ENCODE measurements around the gene PLPP3.
"Not testable (repeated sequence)": the region's sequence is repeated elsewhere in the genome, so short reads cannot be mapped to it uniquely, and the experiment has no call there.

PLPP3 gene
- 0 reads per million in 3 experiments for total RNA-seq

DNA sequence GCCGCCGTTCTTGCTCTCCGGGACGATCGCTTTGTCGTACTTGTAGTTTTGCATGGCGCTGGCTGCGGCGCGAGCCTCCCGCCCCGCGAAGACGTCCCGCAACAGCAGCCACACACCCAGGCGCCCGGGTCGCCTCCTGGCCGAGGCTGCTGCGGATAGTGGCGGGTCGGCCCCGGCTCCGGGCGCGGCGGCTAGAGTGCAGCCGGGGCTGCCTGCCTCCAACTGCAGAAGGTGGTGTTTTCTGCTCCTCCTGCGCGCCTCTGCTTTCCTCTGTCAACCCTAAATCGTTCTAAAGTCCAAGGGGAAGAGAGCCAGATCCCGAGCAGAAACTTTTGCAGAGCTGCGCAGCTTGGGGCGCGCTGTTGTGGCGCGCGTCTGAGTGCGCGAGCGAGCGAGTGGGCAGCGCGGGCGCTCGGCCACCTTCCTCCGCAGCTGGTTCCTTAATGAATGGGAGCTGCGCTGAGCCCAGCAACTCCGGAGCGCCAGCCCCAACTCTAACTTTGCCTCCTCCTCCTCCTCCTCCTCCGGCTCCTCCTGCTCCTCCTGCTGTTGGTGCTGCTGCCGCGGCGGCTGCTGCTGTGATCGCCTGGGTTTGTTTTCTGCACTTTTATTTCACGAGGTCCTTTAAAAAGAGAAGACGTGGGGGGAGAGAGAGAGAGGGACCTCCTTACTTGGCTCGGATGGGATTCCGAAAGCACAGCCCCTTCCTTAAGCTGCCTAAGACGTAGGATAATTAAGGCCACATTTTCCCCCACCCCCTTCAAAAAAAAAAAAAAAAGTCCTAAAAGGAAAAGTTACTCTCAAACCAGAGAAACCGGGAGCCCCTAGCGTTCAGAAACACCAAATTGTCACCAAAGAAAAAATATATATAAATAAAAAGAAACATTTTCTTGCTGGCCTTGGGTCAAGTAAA is at the start of gene PLPP3:
PLPP3 (minus strand) TSS at position 601 of the 913 bp plus-strand sequence; CDS start at position 54, 547 bp downstream.
- DNase-seq: no peak

- no peak for DNase-seq
Observed at GRCh38 chr1:56627636-56628039, 48.3 kb upstream of the PLPP3 start.

- DNase-seq: no peak
Observed at GRCh38 chr1:56627019-56627635, 47.8 kb upstream of the PLPP3 start.

- no peak for DNase-seq
Observed at GRCh38 chr1:56626546-56626945, 47.2 kb upstream of the PLPP3 start.

GRCh38 chr1:56625819-56626440 is 46.6 kb upstream of the PLPP3 start:
- DNase-seq: no peak

GRCh38 chr1:56617141-56617540 is 37.8 kb upstream of the PLPP3 start:
- DNase-seq: no peak

GRCh38 chr1:56610770-56611169 is 31.4 kb upstream of the PLPP3 start:
- DNase-seq: not testable (repeated sequence)

- not testable (repeated sequence) for DNase-seq
Observed at GRCh38 chr1:56610097-56610496, 30.7 kb upstream of the PLPP3 start.

GRCh38 chr1:56595397-56596191 is 16.2 kb upstream of the PLPP3 start:
- not testable (repeated sequence) for DNase-seq

GRCh38 chr1:56591909-56592308 is 12.5 kb upstream of the PLPP3 start:
- DNase-seq: no peak

DNA sequence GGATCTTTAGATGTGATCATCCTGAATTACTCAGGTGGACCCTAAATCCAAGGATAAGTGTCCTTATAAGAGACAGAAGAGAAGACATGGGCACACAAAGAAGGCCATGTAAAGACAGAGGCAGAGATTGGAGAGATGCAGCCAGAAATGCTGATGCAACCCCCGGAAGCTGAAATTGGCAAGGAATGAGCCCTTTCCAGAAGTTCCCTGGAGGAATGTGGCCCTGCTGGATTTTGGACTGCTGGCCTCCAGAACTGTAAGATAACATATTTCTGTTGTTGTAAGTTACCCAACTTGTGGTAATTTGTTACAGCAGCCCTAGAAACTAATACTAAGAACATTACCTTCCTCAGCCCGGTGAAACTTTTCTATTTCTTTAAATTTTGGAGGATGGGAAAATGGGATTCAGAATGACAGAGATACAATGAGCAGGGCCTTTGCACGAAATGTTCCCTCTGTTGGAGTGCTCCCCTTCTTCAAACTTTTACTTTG is 11.2 kb upstream of the PLPP3 start:
- no peak for DNase-seq

DNA sequence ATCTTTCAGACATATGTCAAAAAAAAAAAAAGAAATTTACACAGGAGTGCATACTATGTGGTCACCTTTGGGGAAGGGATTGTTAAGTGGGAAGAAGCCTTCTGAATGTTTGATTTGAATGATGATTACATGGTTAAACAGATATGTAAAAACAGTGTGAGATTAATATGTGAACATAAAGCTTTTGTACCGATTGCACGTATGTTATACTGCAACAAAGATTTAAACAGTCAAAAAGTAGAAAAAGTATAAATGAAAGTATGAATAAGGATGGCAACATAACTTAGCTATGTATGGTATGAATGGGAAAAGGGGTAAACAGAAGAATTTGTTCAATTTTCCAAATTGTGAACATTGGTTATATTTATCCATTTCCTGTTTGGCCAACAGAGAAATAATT is 10.0 kb upstream of the PLPP3 start:
- no peak for DNase-seq

DNA sequence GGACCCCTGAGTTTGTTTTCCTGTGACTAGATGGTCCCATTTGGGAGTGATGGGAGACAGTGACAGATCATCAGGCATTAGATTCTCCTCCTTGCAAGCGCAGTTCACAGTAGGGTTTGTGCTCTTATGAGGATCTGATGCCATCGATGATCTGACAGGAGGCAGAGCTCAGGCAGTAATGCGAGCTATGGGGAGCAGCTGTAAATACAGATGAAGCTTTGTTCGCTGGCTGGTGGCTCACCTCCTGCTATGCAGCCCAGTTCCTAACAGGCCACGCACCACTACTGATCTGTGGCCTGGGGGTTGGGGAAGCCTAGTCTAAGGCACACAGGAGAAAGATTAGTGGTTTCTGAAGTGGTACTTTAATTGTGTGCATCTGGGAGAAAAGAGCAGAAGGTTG is 7.1 kb upstream of the PLPP3 start:
- DNase-seq: no peak

GRCh38 chr1:56585985-56586384 is 6.6 kb upstream of the PLPP3 start:
- no peak for DNase-seq

DNA sequence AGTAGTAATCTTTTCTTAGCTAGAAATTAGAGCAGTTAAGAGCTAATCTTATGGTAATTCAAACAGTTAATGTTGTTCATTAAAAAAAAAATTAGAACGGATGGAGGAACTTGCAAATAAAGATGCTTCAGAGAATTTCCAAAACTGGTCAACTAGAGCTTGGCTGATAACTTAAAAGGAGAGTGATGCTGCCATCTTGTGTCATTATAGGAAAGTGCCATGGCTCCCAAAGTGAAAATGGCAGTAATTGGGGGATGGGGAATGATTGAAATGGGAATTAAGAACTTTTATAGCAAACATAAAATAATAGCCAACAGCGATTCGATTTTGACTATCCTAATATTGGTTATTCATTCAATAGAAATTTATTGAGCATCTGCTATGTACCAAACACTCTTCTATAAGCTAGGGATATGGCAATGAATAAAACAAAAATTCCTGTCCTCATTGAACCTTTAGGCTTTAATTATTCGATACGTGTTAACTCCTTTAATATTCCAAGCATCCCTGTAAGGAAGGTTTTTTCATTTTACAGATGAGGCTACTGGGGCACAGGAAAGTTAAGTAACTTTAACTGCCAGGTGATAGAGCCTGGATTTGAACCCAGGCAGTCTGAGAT is 5.7 kb upstream of the PLPP3 start:
- DNase-seq: no peak

DNA sequence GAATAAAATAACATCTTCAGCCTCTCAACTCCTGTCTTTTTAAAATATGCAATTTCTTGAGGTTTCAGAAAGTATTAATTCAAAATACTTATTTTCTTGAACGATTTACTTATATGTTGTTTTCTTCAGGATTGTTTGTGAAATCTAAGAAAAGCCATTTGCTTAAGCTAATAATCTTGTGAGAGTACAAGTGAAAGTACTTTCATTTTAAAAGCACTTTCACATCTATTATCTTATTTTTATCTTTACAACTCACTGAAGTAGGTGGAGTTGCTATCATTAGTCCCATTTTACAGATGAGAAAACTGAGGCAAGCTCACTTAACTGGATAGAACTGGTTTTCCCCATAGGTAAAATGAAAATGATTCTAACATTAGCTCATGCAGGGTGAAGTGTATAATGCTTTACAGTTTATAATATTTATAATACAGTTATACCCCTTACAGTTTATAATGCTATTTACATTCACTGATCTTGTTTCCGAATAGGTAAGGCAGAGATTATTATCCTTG is 4.7 kb upstream of the PLPP3 start:
- DNase-seq: no peak

- DNase-seq: no peak
Observed at GRCh38 chr1:56580771-56581170, 1.4 kb upstream of the PLPP3 start.

DNA sequence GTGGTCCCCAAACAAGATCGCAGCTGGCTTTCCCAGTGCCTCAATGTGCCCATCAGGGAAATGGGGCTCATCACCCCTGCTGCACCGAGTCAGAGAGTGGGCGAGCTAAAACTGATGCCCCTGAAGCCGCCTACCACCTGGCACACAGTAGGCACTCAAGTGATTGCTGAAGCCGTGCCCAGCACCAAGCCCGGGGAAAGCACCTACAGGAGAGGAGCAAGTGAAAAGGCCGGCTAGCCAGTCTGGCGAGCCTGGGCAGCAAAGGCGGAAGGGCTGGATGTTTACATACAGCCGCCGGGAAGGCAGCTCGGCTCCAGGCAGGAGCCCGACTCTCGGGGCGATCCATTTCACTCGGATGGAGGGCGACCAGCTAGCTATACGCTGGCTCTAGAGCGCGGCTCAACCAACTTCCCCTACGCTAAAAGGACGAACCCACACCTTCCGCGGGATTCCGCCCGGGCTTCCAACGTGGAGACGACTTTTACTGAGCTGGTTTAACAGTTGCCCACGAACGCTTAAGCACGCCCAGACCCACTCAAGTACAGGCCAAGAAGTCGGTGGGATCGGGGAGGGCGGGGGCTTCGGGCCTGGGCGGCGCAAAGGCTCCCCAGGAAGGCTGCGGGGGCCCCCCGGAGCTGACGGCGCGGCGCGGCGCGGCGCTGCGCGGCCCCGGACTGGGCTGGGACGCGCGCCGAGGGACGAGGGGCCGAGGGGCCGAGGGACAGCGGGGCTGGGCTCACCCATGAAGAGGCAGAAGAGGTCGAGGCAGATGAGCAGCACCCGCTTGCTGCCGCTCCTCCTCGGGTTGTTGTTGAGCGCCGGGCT is 1.0 kb downstream of the PLPP3 start:
- no peak for DNase-seq

DNA sequence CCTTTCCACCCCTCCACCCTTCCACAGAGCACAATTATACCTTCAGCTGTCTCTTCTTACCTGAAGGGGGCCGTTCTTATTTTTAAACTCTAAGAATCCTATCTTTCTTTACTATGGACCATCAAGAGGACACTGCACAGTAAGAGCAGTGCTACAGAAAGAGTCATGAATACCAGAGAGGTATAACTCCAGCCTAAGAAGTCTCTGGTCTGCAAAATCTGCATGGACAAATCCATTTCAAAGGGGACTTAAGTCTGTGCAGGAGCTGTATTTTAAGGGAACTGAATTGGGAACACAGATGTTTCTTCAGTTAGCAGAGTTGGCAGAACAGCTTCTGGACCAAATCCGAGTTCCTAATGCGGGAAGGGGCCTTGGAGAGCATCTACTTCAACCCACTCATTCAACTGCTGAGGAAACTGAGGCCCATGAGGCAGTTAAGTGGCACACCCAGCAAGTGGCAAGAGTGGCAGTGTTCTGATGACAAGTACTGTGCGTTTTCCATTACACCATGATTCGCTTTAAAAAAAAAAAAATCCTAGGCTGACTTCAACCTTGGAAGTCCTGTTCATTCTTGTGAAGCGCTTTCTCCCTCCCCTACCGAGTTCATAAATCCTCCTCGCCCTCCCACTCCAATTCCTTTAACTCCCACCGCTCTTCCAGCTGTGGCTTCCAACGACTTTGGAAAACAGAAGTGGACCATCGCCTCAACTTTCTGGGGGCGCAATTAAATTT is 1.8 kb downstream of the PLPP3 start:
- no peak for DNase-seq

- no peak for DNase-seq
Observed at GRCh38 chr1:56576880-56577405, 2.4 kb downstream of the PLPP3 start.

Data from central memory CD4-positive, alpha-beta T cell (primary cell).